ENCODE results near the gene DUSP22.

DUSP22 gene

DNA sequence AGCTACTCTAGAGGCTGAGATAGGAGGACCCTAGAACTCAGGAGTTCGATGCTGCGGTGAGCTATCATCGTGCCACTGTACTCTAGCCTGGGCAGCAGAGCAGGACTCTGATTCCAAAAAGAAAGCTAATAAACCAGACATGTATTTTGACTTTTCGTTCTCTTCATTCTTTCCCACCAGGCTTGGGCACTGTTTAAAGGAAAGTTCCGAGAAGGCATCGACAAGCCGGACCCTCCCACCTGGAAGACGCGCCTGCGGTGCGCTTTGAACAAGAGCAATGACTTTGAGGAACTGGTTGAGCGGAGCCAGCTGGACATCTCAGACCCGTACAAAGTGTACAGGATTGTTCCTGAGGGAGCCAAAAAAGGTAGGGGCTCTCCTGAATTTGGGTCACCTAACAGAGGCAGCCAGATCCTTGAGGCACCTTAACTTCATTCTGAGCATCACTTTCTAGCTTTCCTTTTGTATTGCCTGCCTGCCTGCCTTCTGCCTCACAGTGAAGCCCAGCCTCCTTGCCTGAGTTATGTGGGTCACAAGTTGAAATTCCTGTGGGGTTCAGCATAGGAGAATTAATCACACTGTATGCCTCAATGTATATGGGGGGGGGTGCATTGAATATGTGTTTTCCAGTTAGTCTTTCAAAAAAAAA is 102.5 kb downstream of the DUSP22 start:
- no peak overlapping the region for H3K4me3 ChIP-seq (ENCODE audit: low read length)
- H3K4me1 ChIP-seq (ENCODE audit: control insufficient read depth, low read length) = no peaks in the 10 kb centered on the region; the same call in 1 of the 2 replicates
- no peaks in the 10 kb centered on the region for H3K9me3 ChIP-seq (ENCODE audit: control insufficient read depth, insufficient read depth, low read length)
- no peaks in the 10 kb centered on the region for H3K36me3 ChIP-seq (ENCODE audit: control insufficient read depth, low read length)
- no peaks in the 10 kb centered on the region for H3K79me2 ChIP-seq (ENCODE audit: control insufficient read depth, low read length)
- H3K9me2 ChIP-seq (replicated peaks; ENCODE audit: control insufficient read depth, low read length) = no peaks in the 10 kb centered on the region
- no peak overlapping the region for H3K4me2 ChIP-seq (ENCODE audit: low read length)
- TF ChIP-seq EZH2phosphoT487 (IDR thresholded peaks at IDR 0.05; ENCODE audit: borderline replicate concordance, low read length) = no peak
- TF ChIP-seq, protein P1, sequence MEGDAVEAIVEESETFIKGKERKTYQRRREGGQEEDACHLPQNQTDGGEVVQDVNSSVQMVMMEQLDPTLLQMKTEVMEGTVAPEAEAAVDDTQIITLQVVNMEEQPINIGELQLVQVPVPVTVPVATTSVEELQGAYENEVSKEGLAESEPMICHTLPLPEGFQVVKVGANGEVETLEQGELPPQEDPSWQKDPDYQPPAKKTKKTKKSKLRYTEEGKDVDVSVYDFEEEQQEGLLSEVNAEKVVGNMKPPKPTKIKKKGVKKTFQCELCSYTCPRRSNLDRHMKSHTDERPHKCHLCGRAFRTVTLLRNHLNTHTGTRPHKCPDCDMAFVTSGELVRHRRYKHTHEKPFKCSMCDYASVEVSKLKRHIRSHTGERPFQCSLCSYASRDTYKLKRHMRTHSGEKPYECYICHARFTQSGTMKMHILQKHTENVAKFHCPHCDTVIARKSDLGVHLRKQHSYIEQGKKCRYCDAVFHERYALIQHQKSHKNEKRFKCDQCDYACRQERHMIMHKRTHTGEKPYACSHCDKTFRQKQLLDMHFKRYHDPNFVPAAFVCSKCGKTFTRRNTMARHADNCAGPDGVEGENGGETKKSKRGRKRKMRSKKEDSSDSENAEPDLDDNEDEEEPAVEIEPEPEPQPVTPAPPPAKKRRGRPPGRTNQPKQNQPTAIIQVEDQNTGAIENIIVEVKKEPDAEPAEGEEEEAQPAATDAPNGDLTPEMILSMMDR (IDR thresholded peaks at IDR 0.05; ENCODE audit: low read depth, low read length, poor library complexity, severe bottlenecking) = no peak
- H4K20me1 ChIP-seq (ENCODE audit: control insufficient read depth, insufficient read depth, low read depth, low read length) = no peaks in the 10 kb centered on the region
- peaks cover 42% of the 10 kb centered on the region for H3K27me3 ChIP-seq (ENCODE audit: control insufficient read depth, low read length)
- no peak overlapping the region for H3K27ac ChIP-seq (ENCODE audit: low read depth, low read length)
- no peaks in the 10 kb centered on the region for H3F3A ChIP-seq (ENCODE audit: control insufficient read depth, insufficient read depth)

DNA sequence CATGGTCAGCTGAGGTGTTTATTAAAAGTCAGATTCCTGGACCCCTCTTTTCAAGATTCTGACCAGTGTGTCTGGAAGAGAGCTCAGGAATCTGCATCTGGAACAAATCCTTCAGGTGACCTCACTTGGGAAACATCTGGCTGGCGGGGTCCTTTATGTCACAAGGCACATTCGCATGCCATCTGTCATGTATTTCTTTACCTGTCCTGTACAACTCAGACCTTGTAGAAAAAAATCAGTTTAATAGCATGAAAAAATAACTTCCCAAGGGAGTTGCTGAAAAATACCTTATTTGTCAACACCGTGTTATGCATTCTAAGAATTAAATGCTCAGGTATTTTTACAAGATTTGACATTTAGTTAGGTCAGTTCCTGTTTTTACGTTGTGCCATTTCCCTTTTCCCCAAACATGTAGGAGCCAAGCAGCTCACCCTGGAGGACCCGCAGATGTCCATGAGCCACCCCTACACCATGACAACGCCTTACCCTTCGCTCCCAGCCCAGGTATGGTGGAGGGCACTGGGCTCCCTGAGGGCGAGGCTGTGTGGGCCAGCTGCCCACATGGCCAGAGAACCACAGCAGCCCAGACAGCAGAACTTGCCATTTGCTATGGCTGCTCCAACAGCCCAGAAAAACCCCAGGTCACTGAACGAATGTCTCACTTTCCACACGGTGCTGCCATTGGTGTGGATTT is 103.3 kb downstream of the DUSP22 start:
- TF ChIP-seq, protein P1 (IDR thresholded peaks at IDR 0.05; ENCODE audit: low read depth, low read length, poor library complexity, severe bottlenecking) = no peak
- TF ChIP-seq EZH2phosphoT487 (IDR thresholded peaks at IDR 0.05; ENCODE audit: borderline replicate concordance, low read length) = no peak
- H4K20me1 ChIP-seq (ENCODE audit: control insufficient read depth, insufficient read depth, low read depth, low read length) = no peaks in the 10 kb centered on the region
- no peaks in the 10 kb centered on the region for H3K9me2 ChIP-seq (replicated peaks; ENCODE audit: control insufficient read depth, low read length)
- H3K27me3 ChIP-seq (ENCODE audit: control insufficient read depth, low read length) = peaks cover 40% of the 10 kb centered on the region
- H3K9me3 ChIP-seq (ENCODE audit: control insufficient read depth, insufficient read depth, low read length) = no peaks in the 10 kb centered on the region
- no peaks in the 10 kb centered on the region for H3K36me3 ChIP-seq (ENCODE audit: control insufficient read depth, low read length)
- no peak overlapping the region for H3K4me2 ChIP-seq (ENCODE audit: low read length)
- H3K27ac ChIP-seq (ENCODE audit: low read depth, low read length) = no peak overlapping the region
- no peaks in the 10 kb centered on the region; the same call in 1 of the 2 replicates for H3K4me1 ChIP-seq (ENCODE audit: control insufficient read depth, low read length)
- no peaks in the 10 kb centered on the region for H3K79me2 ChIP-seq (ENCODE audit: control insufficient read depth, low read length)
- no peaks in the 10 kb centered on the region for H3F3A ChIP-seq (ENCODE audit: control insufficient read depth, insufficient read depth)
- H3K4me3 ChIP-seq (ENCODE audit: low read length) = no peak overlapping the region

DNA sequence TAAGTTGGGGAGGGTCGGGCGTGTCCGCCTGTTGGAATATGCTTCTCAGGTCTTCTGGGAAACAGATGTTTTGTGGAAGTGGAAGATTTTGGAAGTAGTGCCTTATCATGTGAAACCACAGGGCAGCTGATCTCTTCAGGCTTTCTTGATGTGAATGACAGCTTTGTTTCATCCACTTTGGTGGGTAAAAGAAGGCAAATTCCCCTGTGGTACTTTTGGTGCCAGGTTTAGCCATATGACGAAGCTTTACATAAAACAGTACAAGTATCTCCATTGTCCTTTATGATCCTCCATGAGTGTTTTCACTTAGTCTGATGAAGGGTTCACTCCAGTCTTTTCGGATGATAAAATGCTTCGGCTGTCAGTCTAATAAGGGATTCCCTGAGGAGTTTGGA is 103.8 kb downstream of the DUSP22 start:
- Histone ChIP-seq H3K79me2 (ENCODE audit: control insufficient read depth, low read length) (no peaks in the 10 kb centered on the region), H3F3A (ENCODE audit: control insufficient read depth, insufficient read depth) (no peaks in the 10 kb centered on the region), H3K4me3 (ENCODE audit: low read length) (no peak overlapping the region), H3K27ac (ENCODE audit: low read depth, low read length) (no peak overlapping the region), H3K27me3 (ENCODE audit: control insufficient read depth, low read length) (peaks cover 34% of the 10 kb centered on the region), H3K36me3 (ENCODE audit: control insufficient read depth, low read length) (no peaks in the 10 kb centered on the region), H3K4me1 (ENCODE audit: control insufficient read depth, low read length) (no peaks in the 10 kb centered on the region; the same call in 1 of the 2 replicates), H3K9me3 (ENCODE audit: control insufficient read depth, insufficient read depth, low read length) (no peaks in the 10 kb centered on the region), H3K9me2 (replicated peaks; ENCODE audit: control insufficient read depth, low read length) (no peaks in the 10 kb centered on the region), H3K4me2 (ENCODE audit: low read length) (no peak overlapping the region), H4K20me1 (ENCODE audit: control insufficient read depth, insufficient read depth, low read depth, low read length) (no peaks in the 10 kb centered on the region)
- no peak for TF ChIP-seq EZH2phosphoT487 (IDR thresholded peaks at IDR 0.05; ENCODE audit: borderline replicate concordance, low read length)
- TF ChIP-seq, protein P1 (IDR thresholded peaks at IDR 0.05; ENCODE audit: low read depth, low read length, poor library complexity, severe bottlenecking) = no peak
